Measurements from ENCODE around the gene GAPVD1.

DNA sequence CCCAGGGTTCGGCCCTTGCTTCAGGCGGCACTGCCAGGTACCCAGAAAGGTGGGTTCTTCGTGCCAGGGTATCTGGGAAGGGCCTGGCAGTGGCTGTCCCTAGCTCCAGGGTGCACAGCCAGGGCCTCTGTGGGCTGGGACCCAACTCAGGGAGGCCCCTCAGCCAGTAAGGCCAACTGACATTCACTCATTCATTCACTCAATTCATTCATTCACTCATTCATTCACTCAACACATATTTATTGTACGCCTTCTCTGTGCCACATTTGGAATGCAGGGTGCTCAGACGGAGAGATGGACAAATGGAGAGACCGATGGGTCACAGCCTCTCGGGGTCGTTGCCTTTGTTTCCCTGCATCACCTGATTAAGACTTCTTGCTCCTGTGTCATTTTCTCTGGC lies 154.9 kb downstream of the GAPVD1 start:
- TF ChIP-seq, protein P1, sequence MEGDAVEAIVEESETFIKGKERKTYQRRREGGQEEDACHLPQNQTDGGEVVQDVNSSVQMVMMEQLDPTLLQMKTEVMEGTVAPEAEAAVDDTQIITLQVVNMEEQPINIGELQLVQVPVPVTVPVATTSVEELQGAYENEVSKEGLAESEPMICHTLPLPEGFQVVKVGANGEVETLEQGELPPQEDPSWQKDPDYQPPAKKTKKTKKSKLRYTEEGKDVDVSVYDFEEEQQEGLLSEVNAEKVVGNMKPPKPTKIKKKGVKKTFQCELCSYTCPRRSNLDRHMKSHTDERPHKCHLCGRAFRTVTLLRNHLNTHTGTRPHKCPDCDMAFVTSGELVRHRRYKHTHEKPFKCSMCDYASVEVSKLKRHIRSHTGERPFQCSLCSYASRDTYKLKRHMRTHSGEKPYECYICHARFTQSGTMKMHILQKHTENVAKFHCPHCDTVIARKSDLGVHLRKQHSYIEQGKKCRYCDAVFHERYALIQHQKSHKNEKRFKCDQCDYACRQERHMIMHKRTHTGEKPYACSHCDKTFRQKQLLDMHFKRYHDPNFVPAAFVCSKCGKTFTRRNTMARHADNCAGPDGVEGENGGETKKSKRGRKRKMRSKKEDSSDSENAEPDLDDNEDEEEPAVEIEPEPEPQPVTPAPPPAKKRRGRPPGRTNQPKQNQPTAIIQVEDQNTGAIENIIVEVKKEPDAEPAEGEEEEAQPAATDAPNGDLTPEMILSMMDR (conservative IDR thresholded peaks at IDR 0.05): no peak
- TF ChIP-seq EZH2 (IDR thresholded peaks at IDR 0.05; ENCODE audit: low read depth): no peak
